ENCODE data around the gene SIGLEC10. TPM values are rescaled to one million over a fixed set of nuclear protein-coding genes. Genes with fewer than 3 reads are reported as not detected.

SIGLEC10 gene
- total RNA-seq, 1 donor from 2014 or later: 17.4 TPM

DNA sequence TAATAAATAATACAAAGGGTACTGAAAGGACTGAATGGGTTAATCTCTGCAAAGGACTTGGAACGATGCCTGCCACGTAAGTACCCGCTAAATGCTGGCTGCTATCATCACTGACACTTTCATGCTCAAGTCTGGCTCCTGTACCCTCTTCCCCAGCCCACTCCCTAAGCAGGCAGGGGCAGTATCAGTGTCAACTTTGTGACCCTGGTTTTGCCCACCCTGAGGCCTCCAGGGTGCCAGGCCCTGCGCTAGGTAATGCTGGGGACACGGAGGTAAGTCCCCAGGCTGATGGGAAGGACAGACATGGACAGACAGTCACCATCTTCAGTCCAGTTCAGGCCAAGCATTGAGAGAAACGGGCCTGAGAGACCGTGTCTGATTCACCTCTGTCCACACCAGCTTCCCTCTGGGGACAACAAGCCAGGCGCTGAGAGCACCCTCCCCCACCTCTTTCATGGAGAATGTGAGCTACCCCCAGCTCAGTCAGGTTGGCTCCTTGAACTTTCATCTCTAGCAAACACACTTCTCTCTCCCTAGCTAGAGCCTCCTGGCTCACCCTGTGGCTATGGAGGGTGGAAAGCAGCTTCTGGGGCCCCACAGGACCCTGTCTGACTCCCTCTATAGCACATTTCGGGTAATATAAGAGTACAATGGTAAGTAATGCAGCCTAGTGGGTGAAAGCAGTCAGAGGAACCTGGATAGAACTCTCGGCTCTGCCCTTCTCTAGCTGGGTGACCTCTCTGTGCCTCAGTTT lies 52.1 kb downstream of the SIGLEC10 start:
- H3K4me1 ChIP-seq: peaks cover 41% of the 10 kb centered on the region

DNA sequence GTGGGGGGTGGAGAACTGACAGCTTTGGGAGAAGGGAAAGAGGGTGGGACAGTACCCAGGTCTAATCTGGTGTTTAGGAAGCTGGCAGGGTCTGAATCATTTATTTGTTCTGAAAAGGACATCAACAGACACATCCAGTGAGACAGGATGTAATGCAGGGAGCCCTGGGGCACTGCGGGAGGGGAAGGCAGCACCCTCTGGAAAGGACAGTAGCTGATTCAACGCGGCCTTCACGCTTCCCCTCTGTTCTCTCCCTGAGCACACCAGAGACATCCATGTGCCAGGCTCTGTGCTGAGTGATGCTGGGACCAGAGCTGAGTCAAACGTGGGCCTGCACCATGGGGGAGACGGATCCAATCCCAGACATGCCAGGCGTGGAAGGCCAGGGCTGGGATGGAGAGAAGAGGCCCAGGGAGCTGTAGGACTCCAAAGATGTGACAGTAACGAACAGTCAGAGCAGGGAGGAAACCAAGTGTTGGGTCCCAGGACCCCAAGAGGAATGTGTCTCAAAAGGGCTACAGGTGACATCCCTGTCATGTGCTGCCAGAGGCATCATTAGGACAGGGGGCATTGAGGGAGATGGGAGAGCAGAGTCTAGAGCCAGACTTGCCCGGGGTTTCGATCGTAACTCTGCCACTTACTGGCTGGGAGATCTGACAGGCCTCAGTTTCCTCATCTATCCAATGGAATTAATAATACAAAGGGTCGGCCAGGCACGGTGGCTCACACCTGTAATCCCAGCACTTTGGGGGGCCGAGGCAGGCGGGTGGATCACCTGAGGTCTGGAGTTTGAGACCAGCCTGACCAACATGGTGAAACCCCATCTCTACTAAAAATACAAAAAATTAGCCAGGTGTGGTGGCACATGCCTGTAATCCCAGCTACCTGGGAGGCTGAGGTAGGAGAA lies 53.0 kb downstream of the SIGLEC10 start:
- intact Hi-C loops (cut with DNase I): no loop called here
- Histone ChIP-seq H3K36me3 (no peaks in the 10 kb centered on the region), H3K4me1 (peaks cover 41% of the 10 kb centered on the region), H3K27ac (peak overlapping the region; percentile 95), H3K27me3 (ENCODE audit: low read depth) (no peaks in the 10 kb centered on the region), H3K4me3 (no peak overlapping the region), H3K9me3 (no peaks in the 10 kb centered on the region)
- TF ChIP-seq, protein P1, sequence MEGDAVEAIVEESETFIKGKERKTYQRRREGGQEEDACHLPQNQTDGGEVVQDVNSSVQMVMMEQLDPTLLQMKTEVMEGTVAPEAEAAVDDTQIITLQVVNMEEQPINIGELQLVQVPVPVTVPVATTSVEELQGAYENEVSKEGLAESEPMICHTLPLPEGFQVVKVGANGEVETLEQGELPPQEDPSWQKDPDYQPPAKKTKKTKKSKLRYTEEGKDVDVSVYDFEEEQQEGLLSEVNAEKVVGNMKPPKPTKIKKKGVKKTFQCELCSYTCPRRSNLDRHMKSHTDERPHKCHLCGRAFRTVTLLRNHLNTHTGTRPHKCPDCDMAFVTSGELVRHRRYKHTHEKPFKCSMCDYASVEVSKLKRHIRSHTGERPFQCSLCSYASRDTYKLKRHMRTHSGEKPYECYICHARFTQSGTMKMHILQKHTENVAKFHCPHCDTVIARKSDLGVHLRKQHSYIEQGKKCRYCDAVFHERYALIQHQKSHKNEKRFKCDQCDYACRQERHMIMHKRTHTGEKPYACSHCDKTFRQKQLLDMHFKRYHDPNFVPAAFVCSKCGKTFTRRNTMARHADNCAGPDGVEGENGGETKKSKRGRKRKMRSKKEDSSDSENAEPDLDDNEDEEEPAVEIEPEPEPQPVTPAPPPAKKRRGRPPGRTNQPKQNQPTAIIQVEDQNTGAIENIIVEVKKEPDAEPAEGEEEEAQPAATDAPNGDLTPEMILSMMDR (IDR thresholded peaks at IDR 0.05): no peak
- no peak for ATAC-seq
- no peak for DNase-seq

More for the DNA sequence above, 52.1 kb downstream of the SIGLEC10 start:
- DNase-seq (no peak), ATAC-seq (no peak)
- Histone ChIP-seq H3K27me3 (ENCODE audit: low read depth) (no peaks in the 10 kb centered on the region), H3K36me3 (no peaks in the 10 kb centered on the region), H3K9me3 (no peaks in the 10 kb centered on the region), H3K4me3 (peak overlapping the region; percentile 86), H3K27ac (peak overlapping the region; percentile 95)
- TF ChIP-seq, protein P1 (IDR thresholded peaks at IDR 0.05): peak; percentile 5
- intact Hi-C loops (cut with DNase I): no loop called here

DNA sequence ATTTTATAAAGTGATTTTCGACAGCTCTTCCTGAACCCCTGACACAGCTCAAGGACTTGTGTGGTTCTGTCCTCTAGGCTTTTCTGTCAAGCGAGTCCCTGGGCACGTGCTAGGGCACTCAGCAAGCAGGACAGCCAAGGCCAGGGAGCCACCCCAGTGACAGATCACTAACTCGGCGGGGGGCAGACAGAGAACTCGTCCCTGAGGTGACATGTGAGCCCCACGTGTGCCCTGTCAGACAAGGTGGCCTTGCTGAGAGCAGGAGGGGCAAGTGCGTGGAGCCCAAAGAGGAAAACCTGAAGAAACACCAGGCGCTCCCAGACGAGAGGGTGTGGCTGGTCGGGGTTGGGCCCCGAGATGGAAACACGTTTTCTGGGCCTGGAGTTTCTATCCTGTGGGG lies 56.2 kb downstream of the SIGLEC10 start:
- Histone ChIP-seq H3K27ac (no peak overlapping the region), H3K4me1 (peaks cover 35% of the 10 kb centered on the region), H3K4me3 (no peak overlapping the region), H3K27me3 (ENCODE audit: low read depth) (no peaks in the 10 kb centered on the region), H3K36me3 (no peaks in the 10 kb centered on the region), H3K9me3 (no peaks in the 10 kb centered on the region)
- no peak for ATAC-seq
- DNase-seq: no peak
- intact Hi-C loops (cut with DNase I): no loop called here
- TF ChIP-seq, protein P1 (IDR thresholded peaks at IDR 0.05): no peak

Other genes starting within 250 kb of the SIGLEC10 start
- gene CD33, start 192.6 kb downstream of the SIGLEC10 start, total RNA-seq: 32.0 TPM
- gene SIGLECL1, start 166.6 kb downstream of the SIGLEC10 start, total RNA-seq: not detected
- gene IGLON5, start 106.0 kb downstream of the SIGLEC10 start, total RNA-seq: not detected
- 3.2 TPM for gene VSIG10L, start 75.5 kb downstream of the SIGLEC10 start, total RNA-seq
- gene ETFB, start 51.3 kb downstream of the SIGLEC10 start, total RNA-seq: 59.8 TPM
- gene CLDND2, start 48.6 kb downstream of the SIGLEC10 start, total RNA-seq: 1.9 TPM
- gene NKG7, start 45.0 kb downstream of the SIGLEC10 start, total RNA-seq: 31.7 TPM
- not detected for gene LIM2, start 29.7 kb downstream of the SIGLEC10 start, total RNA-seq
- gene C19orf84, start 27.1 kb downstream of the SIGLEC10 start, total RNA-seq: not detected
- 3.0 TPM for gene SIGLEC8, start 40.8 kb upstream of the SIGLEC10 start, total RNA-seq
- gene CEACAM18, start 60.9 kb upstream of the SIGLEC10 start, total RNA-seq: not detected
- 5.9 TPM for gene SIGLEC12, start 84.2 kb upstream of the SIGLEC10 start, total RNA-seq
- 6.5 TPM for gene SIGLEC6, start 114.0 kb upstream of the SIGLEC10 start, total RNA-seq
- gene ZNF175, start 153.6 kb upstream of the SIGLEC10 start, total RNA-seq: 17.1 TPM
- gene SIGLEC5, start 212.8 kb upstream of the SIGLEC10 start, total RNA-seq: 3.1 TPM
- 20.3 TPM for gene SIGLEC14, start 229.2 kb upstream of the SIGLEC10 start, total RNA-seq